Thymus (tissue), 11 donors: ENCODE data around the gene AGTR1. TPM values are rescaled to one million over a fixed set of nuclear protein-coding genes. Genes with fewer than 3 reads are reported as not detected.
"Not testable (repeated sequence)": the region's sequence is repeated elsewhere in the genome, so short reads cannot be mapped to it uniquely, and the experiment has no call there.

Source experiments
- DNase-seq, 9 donors: peaks; one replicate each; pipeline ENCODE4 v3.0.0-alpha.2; 2013; ENCODE audit warnings: low spot score in 9 of 9, low read depth in 6 of 9, missing footprints in 1 of 9
- H3K27ac ChIP-seq, 2 donors: one replicate each; pipeline ENCODE4 v1.5.1; 2013; ENCODE audit warnings: control low read depth in 1 of 2, low read depth in 1 of 2, low read length in 1 of 2, mild to moderate bottlenecking in 1 of 2, moderate library complexity in 1 of 2
- H3K27me3 ChIP-seq, 2 donors: one replicate each; pipeline ENCODE4 v1.5.1; 2013; ENCODE audit warnings: low read length in 1 of 2; ENCODE audit not compliant: control insufficient read depth in 2 of 2, insufficient read depth in 1 of 2
- H3K36me3 ChIP-seq, 2 donors: one replicate each; pipeline ENCODE4 v1.5.1; 2013; ENCODE audit warnings: low read length in 1 of 2, mild to moderate bottlenecking in 1 of 2, moderate library complexity in 1 of 2; ENCODE audit not compliant: control insufficient read depth in 2 of 2, insufficient read depth in 2 of 2
- H3K4me1 ChIP-seq, 2 donors: one replicate each; pipeline ENCODE4 v1.5.1; 2013; ENCODE audit warnings: low read length in 2 of 2; ENCODE audit not compliant: control insufficient read depth in 2 of 2, insufficient read depth in 2 of 2
- H3K4me3 ChIP-seq, 2 donors: one replicate each; pipeline ENCODE4 v1.5.1; 2013; ENCODE audit warnings: low read length in 2 of 2, control low read depth in 1 of 2, mild to moderate bottlenecking in 1 of 2
- H3K9me3 ChIP-seq, 2 donors: one replicate each; pipeline ENCODE4 v1.5.1; 2013; ENCODE audit warnings: low read length in 1 of 2, mild to moderate bottlenecking in 1 of 2; ENCODE audit not compliant: control insufficient read depth in 2 of 2, insufficient read depth in 1 of 2
- WGBS: extraction: QIAGEN DNeasy Blood & Tissue Kit; methylation state at CpG from one replicate; pipeline ENCODE4 v1.1.7; 2013; 5-methylcytosine and 5-hydroxymethylcytosine counted together
- polyA plus RNA-seq: library from polyadenylated mRNA; stranded (reverse); fragments of 200-250 nt; gene quantifications from one replicate; pipeline ENCODE4 v1.2.3, GENCODE V29; 2013
- total RNA-seq: library from RNA; stranded (reverse); fragments of 120-200 nt; gene quantifications from one replicate; pipeline ENCODE4 v1.2.4, GENCODE V29; 2013
- donor health status: healthy.

Gene AGTR1
- total and polyA plus RNA-seq, 2 donors, result 0.61 to 2.1 TPM

DNA sequence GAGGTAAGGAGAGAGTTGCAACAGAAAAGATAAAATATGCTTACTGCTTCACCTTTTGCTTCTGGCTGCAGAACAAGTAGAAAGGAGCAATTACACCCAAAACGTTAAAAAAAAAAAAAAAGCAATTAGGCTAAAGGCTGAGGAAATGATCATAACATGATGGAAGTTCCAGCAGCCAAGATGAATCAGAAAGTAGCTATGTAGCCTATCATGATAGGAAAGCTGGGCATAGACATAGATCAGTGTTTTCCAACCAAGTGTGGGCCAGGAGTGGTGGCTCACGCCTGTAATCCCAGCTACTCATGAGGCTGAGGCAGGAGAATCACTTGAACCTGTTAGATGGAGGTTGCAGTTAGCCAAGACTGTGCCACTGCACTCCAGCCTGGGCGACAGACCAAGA, 52.6 kb downstream of the AGTR1 start:
- H3K36me3 ChIP-seq, result no peaks in the 10 kb centered on the region
- no peaks in the 10 kb centered on the region for H3K4me1 ChIP-seq
- 84% methylated on average over 3 of the region's 3 CpGs for WGBS
- H3K27me3 ChIP-seq, result no peaks in the 10 kb centered on the region
- no peaks in the 10 kb centered on the region for H3K9me3 ChIP-seq
- DNase-seq, result no peak
- H3K4me3 ChIP-seq, result no peak overlapping the region
- H3K27ac ChIP-seq, result no peak overlapping the region

- DNase-seq, result no peak
- H3K27ac ChIP-seq, result no peak overlapping the region
- H3K4me1 ChIP-seq, result no peaks in the 10 kb centered on the region
- no peaks in the 10 kb centered on the region for H3K9me3 ChIP-seq
- H3K4me3 ChIP-seq, result no peak overlapping the region
- H3K36me3 ChIP-seq, result no peaks in the 10 kb centered on the region
- 92% methylated on average over 3 of the region's 3 CpGs for WGBS
- H3K27me3 ChIP-seq, result no peaks in the 10 kb centered on the region
Observed at GRCh38 chr3:148751461-148751860, 53.8 kb downstream of the AGTR1 start.

- H3K4me1 ChIP-seq, H3K9me3 ChIP-seq, H3K36me3 ChIP-seq, H3K27ac ChIP-seq, H3K27me3 ChIP-seq, DNase-seq, H3K4me3 ChIP-seq: not testable (repeated sequence)
- 95% methylated on average over 5 of the region's 5 CpGs for WGBS
Observed at GRCh38 chr3:148753385-148753784, 55.7 kb downstream of the AGTR1 start.

DNA sequence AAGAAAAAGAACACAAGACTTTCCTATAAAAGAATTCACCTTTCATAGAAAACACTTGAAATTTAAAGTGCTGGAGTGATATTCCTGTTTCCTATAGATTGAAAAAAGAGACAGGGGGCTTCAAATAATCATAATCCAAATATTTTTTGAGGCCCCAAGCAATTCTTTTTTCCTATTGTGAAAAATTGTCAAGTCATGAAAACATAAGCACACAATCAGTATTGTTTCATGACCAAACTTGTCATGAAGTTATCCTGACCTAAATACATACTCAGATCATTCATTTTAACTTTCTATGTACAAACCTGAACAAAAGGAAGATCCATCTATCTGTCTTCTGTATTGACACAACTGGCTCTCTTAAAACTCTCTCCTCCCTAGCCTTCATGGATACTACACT, 57.9 kb downstream of the AGTR1 start:
- no peaks in the 10 kb centered on the region for H3K9me3 ChIP-seq
- no peaks in the 10 kb centered on the region for H3K27me3 ChIP-seq
- no peak overlapping the region for H3K27ac ChIP-seq
- DNase-seq, result no peak
- no peak overlapping the region for H3K4me3 ChIP-seq
- no peaks in the 10 kb centered on the region for H3K36me3 ChIP-seq
- no peaks in the 10 kb centered on the region for H3K4me1 ChIP-seq

- no peak for DNase-seq
- Histone ChIP-seq H3K27ac (no peak overlapping the region), H3K27me3 (no peaks in the 10 kb centered on the region), H3K4me1 (no peaks in the 10 kb centered on the region), H3K36me3 (no peaks in the 10 kb centered on the region), H3K9me3 (no peaks in the 10 kb centered on the region), H3K4me3 (no peak overlapping the region)
- WGBS, result 95% methylated on average over 4 of the region's 4 CpGs
Observed at GRCh38 chr3:148756311-148756710, 58.6 kb downstream of the AGTR1 start.

- no peaks in the 10 kb centered on the region for H3K9me3 ChIP-seq
- H3K4me1 ChIP-seq, result no peaks in the 10 kb centered on the region
- DNase-seq, result no peak
- H3K36me3 ChIP-seq, result no peaks in the 10 kb centered on the region
- no peak overlapping the region for H3K27ac ChIP-seq
- H3K27me3 ChIP-seq, result no peaks in the 10 kb centered on the region
- 92% methylated on average over 12 of the region's 12 CpGs for WGBS
- no peak overlapping the region for H3K4me3 ChIP-seq
Observed at GRCh38 chr3:148757238-148758215, 59.8 kb downstream of the AGTR1 start.

GRCh38 chr3:148758303-148758884, 60.7 kb downstream of the AGTR1 start:
- Histone ChIP-seq H3K36me3 (no peaks in the 10 kb centered on the region), H3K9me3 (no peaks in the 10 kb centered on the region), H3K27ac (no peak overlapping the region), H3K4me1 (no peaks in the 10 kb centered on the region), H3K4me3 (no peak overlapping the region), H3K27me3 (no peaks in the 10 kb centered on the region)
- no peak for DNase-seq
- 94% methylated on average over 3 of the region's 3 CpGs for WGBS

GRCh38 chr3:148759430-148759829, 61.7 kb downstream of the AGTR1 start:
- H3K27me3 ChIP-seq, result no peaks in the 10 kb centered on the region
- H3K27ac ChIP-seq, result no peak overlapping the region
- no peak overlapping the region for H3K4me3 ChIP-seq
- DNase-seq, result no peak
- no peaks in the 10 kb centered on the region for H3K36me3 ChIP-seq
- H3K9me3 ChIP-seq, result no peaks in the 10 kb centered on the region
- WGBS, result 38% methylated on average over 4 of the region's 4 CpGs
- no peaks in the 10 kb centered on the region for H3K4me1 ChIP-seq

DNA sequence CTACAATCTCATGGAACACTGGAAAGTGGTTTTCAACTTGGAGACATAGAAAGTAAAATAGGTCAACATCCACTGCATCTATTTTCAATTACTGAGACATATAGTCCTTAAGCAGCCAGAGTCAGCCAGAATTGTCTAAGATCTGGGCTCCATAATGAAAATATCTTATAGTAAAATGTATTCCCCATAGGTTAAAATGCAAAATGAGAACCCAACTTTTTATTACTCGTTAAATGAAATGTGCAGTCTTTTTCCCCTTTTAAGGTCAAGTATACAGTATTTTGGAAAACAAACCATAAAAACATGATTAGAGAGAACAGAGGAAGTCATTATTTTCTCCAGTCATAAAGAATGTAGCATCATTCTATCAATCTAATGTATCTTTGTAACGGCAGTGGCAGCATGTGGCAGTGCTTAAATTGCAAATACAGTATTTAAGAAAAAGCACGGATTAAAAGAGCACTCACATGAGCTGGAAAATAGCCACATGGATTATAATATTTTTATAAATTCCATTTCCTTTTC, 65.5 kb downstream of the AGTR1 start:
- Histone ChIP-seq H3K4me1 (no peaks in the 10 kb centered on the region), H3K27me3 (no peaks in the 10 kb centered on the region), H3K27ac (no peak overlapping the region), H3K36me3 (no peaks in the 10 kb centered on the region), H3K9me3 (no peaks in the 10 kb centered on the region), H3K4me3 (no peak overlapping the region)
- DNase-seq, result no peak
- 92% methylated on average over 3 of the region's 3 CpGs for WGBS
